GM18498 (cell line): ENCODE data around the gene SCRG1.
A peak's percentile ranks its signal among the peaks of the same experiment; 100 is the strongest.

ENCODE experiments used
- ATAC-seq: cut with Tn5 transposase; IDR thresholded peaks from one replicate; pipeline ENCODE4 v1.9.1; 2021; ENCODE audit warnings: mild to moderate bottlenecking, moderate library complexity; ENCODE audit not compliant: unreplicated experiment

SCRG1 gene

GRCh38 chr4:173365359-173365996, 33.4 kb downstream of the SCRG1 start:
- no peak for ATAC-seq

- ATAC-seq, result no peak
Measured at GRCh38 chr4:173362666-173363065, 36.2 kb downstream of the SCRG1 start.

GRCh38 chr4:173360587-173361221, 38.2 kb downstream of the SCRG1 start:
- ATAC-seq, result no peak

GRCh38 chr4:173357939-173358338, 41.0 kb downstream of the SCRG1 start:
- ATAC-seq, result no peak

GRCh38 chr4:173347467-173347866, 51.4 kb downstream of the SCRG1 start:
- no peak for ATAC-seq

GRCh38 chr4:173346074-173346473, 52.8 kb downstream of the SCRG1 start:
- ATAC-seq, result no peak

GRCh38 chr4:173345648-173346047, 53.3 kb downstream of the SCRG1 start:
- no peak for ATAC-seq

GRCh38 chr4:173343832-173344397, 55.0 kb downstream of the SCRG1 start:
- no peak for ATAC-seq

GRCh38 chr4:173337463-173337862, 61.5 kb downstream of the SCRG1 start:
- ATAC-seq, result no peak

- ATAC-seq, result peak; percentile 30
Measured at GRCh38 chr4:173334891-173335752, 63.8 kb downstream of the SCRG1 start.
